ENCODE data around the gene AGPAT2. TPM values are rescaled to one million over a fixed set of nuclear protein-coding genes. Genes with fewer than 3 reads are reported as not detected.
A peak's percentile ranks its signal among the peaks of the same experiment; 100 is the strongest.

Gene AGPAT2
- total RNA-seq, 1 experiment from 2014 or later = 103 TPM

DNA sequence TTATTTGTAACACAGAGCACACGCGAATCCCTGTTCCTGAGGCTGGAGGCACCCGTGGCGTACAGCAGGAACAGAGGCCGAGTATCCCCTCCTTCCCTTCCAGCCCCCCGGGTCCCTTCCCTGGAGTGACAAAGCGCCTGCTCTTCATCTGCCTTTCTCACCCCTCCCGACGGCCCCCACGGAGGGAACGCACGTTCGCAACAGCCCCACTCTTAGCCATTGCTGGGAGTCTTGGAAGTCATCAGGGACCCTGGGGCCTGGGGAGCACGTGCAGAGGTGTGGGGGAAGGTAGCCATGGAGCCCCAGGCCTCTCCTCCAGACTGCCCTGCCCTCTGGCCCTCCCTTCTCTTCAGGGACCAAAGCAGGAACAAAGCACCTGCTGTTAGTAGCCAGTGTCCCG, 2.5 kb downstream of the AGPAT2 start:
- DNase-seq (no peak), ATAC-seq (no peak)
- TF ChIP-seq EZH2 (IDR thresholded peaks at IDR 0.05; ENCODE audit: low read length, unreplicated experiment) (no peak), EZH2phosphoT487 (IDR thresholded peaks at IDR 0.05; ENCODE audit: borderline replicate concordance, low read length) (no peak)
- TF ChIP-seq, protein P1, sequence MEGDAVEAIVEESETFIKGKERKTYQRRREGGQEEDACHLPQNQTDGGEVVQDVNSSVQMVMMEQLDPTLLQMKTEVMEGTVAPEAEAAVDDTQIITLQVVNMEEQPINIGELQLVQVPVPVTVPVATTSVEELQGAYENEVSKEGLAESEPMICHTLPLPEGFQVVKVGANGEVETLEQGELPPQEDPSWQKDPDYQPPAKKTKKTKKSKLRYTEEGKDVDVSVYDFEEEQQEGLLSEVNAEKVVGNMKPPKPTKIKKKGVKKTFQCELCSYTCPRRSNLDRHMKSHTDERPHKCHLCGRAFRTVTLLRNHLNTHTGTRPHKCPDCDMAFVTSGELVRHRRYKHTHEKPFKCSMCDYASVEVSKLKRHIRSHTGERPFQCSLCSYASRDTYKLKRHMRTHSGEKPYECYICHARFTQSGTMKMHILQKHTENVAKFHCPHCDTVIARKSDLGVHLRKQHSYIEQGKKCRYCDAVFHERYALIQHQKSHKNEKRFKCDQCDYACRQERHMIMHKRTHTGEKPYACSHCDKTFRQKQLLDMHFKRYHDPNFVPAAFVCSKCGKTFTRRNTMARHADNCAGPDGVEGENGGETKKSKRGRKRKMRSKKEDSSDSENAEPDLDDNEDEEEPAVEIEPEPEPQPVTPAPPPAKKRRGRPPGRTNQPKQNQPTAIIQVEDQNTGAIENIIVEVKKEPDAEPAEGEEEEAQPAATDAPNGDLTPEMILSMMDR (conservative IDR thresholded peaks at IDR 0.05; ENCODE audit: low read depth, low read length) = no peak
- Histone ChIP-seq H3K4me2 (ENCODE audit: low read length) (peak overlapping the region; percentile 96; the same call in 1 of the 2 replicates), H3K9ac (ENCODE audit: low read length) (no peak overlapping the region), H3K27me3 (ENCODE audit: low read length) (no peaks in the 10 kb centered on the region), H3K4me1 (ENCODE audit: insufficient read depth, low read length) (peaks cover 17% of the 10 kb centered on the region), H3K27ac (ENCODE audit: low read length) (no peak overlapping the region), H3F3A (ENCODE audit: low read length, unreplicated experiment) (no peaks in the 10 kb centered on the region), H2AFZ (ENCODE audit: low read length) (no peak overlapping the region), H3K79me2 (ENCODE audit: low read length) (peaks cover 35% of the 10 kb centered on the region), H3K9me2 (replicated peaks; ENCODE audit: low read length) (no peaks in the 10 kb centered on the region), H4K20me1 (ENCODE audit: low read length) (0 out of 2 replicates have a peak, but pooled peaks cover 5% of the 10 kb centered on the region), H3K9me3 (ENCODE audit: low read length) (no peaks in the 10 kb centered on the region), H3K4me3 (ENCODE audit: low read length) (no peak overlapping the region), H3K36me3 (ENCODE audit: low read depth, low read length) (no peaks in the 10 kb centered on the region)
- BruUV-seq (replicated peaks) = no TSS peak
- POLR2A ChIA-PET (ENCODE audit: unreplicated experiment) = no interaction called here
- intact Hi-C loops (cut with micrococcal nuclease) = no loop called here
- CTCF ChIA-PET = no interaction called here

DNA sequence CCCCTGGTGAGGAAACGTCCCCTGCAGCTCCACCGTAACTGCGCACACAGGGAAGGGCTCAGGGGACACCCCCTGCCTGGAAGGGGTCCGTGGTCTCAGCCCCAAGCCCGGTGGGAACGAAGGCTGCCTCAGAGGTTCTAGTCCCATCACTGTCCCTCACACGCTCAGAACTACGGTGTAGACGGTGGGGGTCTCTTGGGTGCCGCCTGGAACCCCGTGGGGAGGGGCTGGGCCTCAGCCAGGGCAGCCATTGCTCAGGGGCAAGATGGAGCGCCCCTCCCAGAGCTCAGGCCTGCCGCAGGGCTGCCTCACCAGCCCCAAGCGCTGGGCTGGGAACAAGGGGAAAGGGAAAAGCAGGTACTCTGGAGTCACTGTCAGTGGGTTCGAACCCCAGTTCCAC, 2.9 kb downstream of the AGPAT2 start:
- Histone ChIP-seq H3K36me3 (ENCODE audit: low read depth, low read length) (no peaks in the 10 kb centered on the region), H3K27ac (ENCODE audit: low read length) (no peak overlapping the region), H3K9me2 (replicated peaks; ENCODE audit: low read length) (no peaks in the 10 kb centered on the region), H3K4me3 (ENCODE audit: low read length) (no peak overlapping the region), H3K4me2 (ENCODE audit: low read length) (no peak overlapping the region), H4K20me1 (ENCODE audit: low read length) (0 out of 2 replicates have a peak, but pooled peaks cover 5% of the 10 kb centered on the region), H3K9me3 (ENCODE audit: low read length) (no peaks in the 10 kb centered on the region), H3K9ac (ENCODE audit: low read length) (no peak overlapping the region), H3K79me2 (ENCODE audit: low read length) (peaks cover 35% of the 10 kb centered on the region), H3K4me1 (ENCODE audit: insufficient read depth, low read length) (peaks cover 17% of the 10 kb centered on the region), H2AFZ (ENCODE audit: low read length) (no peak overlapping the region), H3K27me3 (ENCODE audit: low read length) (no peaks in the 10 kb centered on the region), H3F3A (ENCODE audit: low read length, unreplicated experiment) (no peaks in the 10 kb centered on the region)
- DNase-seq (no peak), ATAC-seq (no peak)
- TF ChIP-seq EZH2phosphoT487 (IDR thresholded peaks at IDR 0.05; ENCODE audit: borderline replicate concordance, low read length) (no peak), EZH2 (IDR thresholded peaks at IDR 0.05; ENCODE audit: low read length, unreplicated experiment) (no peak)
- TF ChIP-seq, protein P1 (conservative IDR thresholded peaks at IDR 0.05; ENCODE audit: low read depth, low read length) = no peak
- BruUV-seq (replicated peaks) = no TSS peak
- CTCF ChIA-PET = no interaction called here
- intact Hi-C loops (cut with micrococcal nuclease) = no loop called here
- POLR2A ChIA-PET (ENCODE audit: unreplicated experiment) = no interaction called here

DNA sequence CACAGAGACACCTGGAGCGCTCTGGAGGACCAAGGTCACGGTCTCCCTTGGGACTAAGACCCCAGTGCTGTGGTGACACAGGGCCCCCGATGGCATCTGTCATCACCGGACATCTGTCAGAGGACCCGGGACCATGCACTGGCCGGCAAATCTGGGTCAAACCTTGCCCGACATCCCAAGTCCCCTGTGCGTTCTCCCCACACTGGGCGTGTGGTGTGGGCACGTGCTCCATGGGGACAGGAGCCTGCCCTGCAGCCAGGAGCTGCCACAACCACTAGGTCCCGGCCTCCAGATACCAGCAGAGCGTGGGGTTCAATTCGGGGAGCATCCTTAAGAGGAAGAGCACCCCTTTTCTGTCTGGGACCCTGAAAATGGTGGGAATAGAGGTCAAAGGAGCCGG, 3.5 kb downstream of the AGPAT2 start:
- Histone ChIP-seq H3K4me3 (ENCODE audit: low read length) (no peak overlapping the region), H3K79me2 (ENCODE audit: low read length) (peaks cover 39% of the 10 kb centered on the region), H3K36me3 (ENCODE audit: low read depth, low read length) (no peaks in the 10 kb centered on the region), H3K27ac (ENCODE audit: low read length) (no peak overlapping the region), H3K9ac (ENCODE audit: low read length) (no peak overlapping the region), H3K9me3 (ENCODE audit: low read length) (no peaks in the 10 kb centered on the region), H3K9me2 (replicated peaks; ENCODE audit: low read length) (no peaks in the 10 kb centered on the region), H2AFZ (ENCODE audit: low read length) (no peak overlapping the region), H3K4me1 (ENCODE audit: insufficient read depth, low read length) (peaks cover 17% of the 10 kb centered on the region), H3K4me2 (ENCODE audit: low read length) (no peak overlapping the region), H3F3A (ENCODE audit: low read length, unreplicated experiment) (no peaks in the 10 kb centered on the region), H3K27me3 (ENCODE audit: low read length) (no peaks in the 10 kb centered on the region), H4K20me1 (ENCODE audit: low read length) (0 out of 2 replicates have a peak, but pooled peaks cover 5% of the 10 kb centered on the region)
- CTCF ChIA-PET = no interaction called here
- TF ChIP-seq EZH2 (IDR thresholded peaks at IDR 0.05; ENCODE audit: low read length, unreplicated experiment) (no peak), EZH2phosphoT487 (IDR thresholded peaks at IDR 0.05; ENCODE audit: borderline replicate concordance, low read length) (no peak)
- TF ChIP-seq, protein P1 (conservative IDR thresholded peaks at IDR 0.05; ENCODE audit: low read depth, low read length) = no peak
- intact Hi-C loops (cut with micrococcal nuclease) = no loop called here
- POLR2A ChIA-PET (ENCODE audit: unreplicated experiment) = no interaction called here
- ATAC-seq (no peak), DNase-seq (no peak)
- BruUV-seq (replicated peaks) = no TSS peak
